CD14-positive monocyte (primary cell): ENCODE results near the gene MFRP. TPM values are rescaled to one million over a fixed set of nuclear protein-coding genes. Genes with fewer than 3 reads are reported as not detected.
A peak's percentile ranks its signal among the peaks of the same experiment; 100 is the strongest.

Experiments used
- DNase-seq, 3 donors: peaks; one replicate each; pipeline ENCODE4 v3.0.0-alpha.2; 2011 to 2022
- H2AFZ ChIP-seq: 2 replicates; pipeline ENCODE4 v1.6.0; 2012; ENCODE audit warnings: mild to moderate bottlenecking, low read depth, low read length, inconsistent platforms; ENCODE audit not compliant: insufficient read depth, poor library complexity, severe bottlenecking
- H3K27ac ChIP-seq, 2 donors: 1 replicate in 1 of 2; 2 replicates in 1 of 2; pipeline ENCODE4 v1.5.1; 2012 to 2013; ENCODE audit warnings: low read length in 2 of 2, control low read depth in 1 of 2, inconsistent platforms in 1 of 2, low read depth in 1 of 2, mild to moderate bottlenecking in 1 of 2
- H3K27me3 ChIP-seq, 2 donors: one replicate each; pipeline versions ENCODE4 v1.6.0 to v1.6.1; 2011 to 2013; ENCODE audit warnings: low read length in 2 of 2; ENCODE audit not compliant: control insufficient read depth in 2 of 2, insufficient read depth in 2 of 2
- H3K36me3 ChIP-seq, 2 donors: replicated peaks in 1 of 2; 1 replicate in 1 of 2; 2 replicates in 1 of 2; pipeline versions ENCODE4 v1.5.1 to v1.6.1; 2012 to 2013; ENCODE audit warnings: low read length in 2 of 2, control low read depth in 1 of 2, inconsistent platforms in 1 of 2, mild to moderate bottlenecking in 1 of 2; ENCODE audit not compliant: insufficient read depth in 2 of 2, control insufficient read depth in 1 of 2
- H3K4me1 ChIP-seq, 2 donors: 1 replicate in 1 of 2; 2 replicates in 1 of 2; pipeline versions ENCODE4 v1.5.1 to v1.6.1; 2012 to 2013; ENCODE audit warnings: low read length in 2 of 2, control low read depth in 1 of 2, inconsistent platforms in 1 of 2, mild to moderate bottlenecking in 1 of 2, moderate library complexity in 1 of 2; ENCODE audit not compliant: insufficient read depth in 2 of 2, control insufficient read depth in 1 of 2
- H3K4me2 ChIP-seq: replicated peaks from 2 replicates; pipeline ENCODE3; 2012; ENCODE audit warnings: low read length, moderate library complexity, mild to moderate bottlenecking; ENCODE audit not compliant: poor library complexity, severe bottlenecking; ENCODE audit errors: extremely low read depth
- H3K4me3 ChIP-seq, 3 experiments: fragments of 200-600 bp in 1 of 3; sonication (generic) in 1 of 3; replicated peaks in 1 of 3; 1 replicate in 2 of 3; 2 replicates in 1 of 3; pipeline ENCODE4 v1.5.1; 2011 to 2013; ENCODE audit warnings: low read length in 3 of 3, mild to moderate bottlenecking in 3 of 3, control low read depth in 2 of 3, low read depth in 2 of 3, inconsistent platforms in 1 of 3, moderate library complexity in 1 of 3
- H3K79me2 ChIP-seq: 2 replicates; pipeline ENCODE4 v1.6.0; 2012; ENCODE audit warnings: mild to moderate bottlenecking, control low read depth, inconsistent platforms, low read length, moderate library complexity; ENCODE audit not compliant: insufficient read depth
- H3K9ac ChIP-seq: 2 replicates; pipeline ENCODE4 v1.6.0; 2017; ENCODE audit warnings: low read length, mild to moderate bottlenecking; ENCODE audit not compliant: insufficient read depth, poor library complexity, severe bottlenecking
- H3K9me3 ChIP-seq, 2 donors: replicated peaks in 1 of 2; 1 replicate in 1 of 2; 2 replicates in 1 of 2; pipeline versions ENCODE4 v1.5.1 to v1.6.1; 2012 to 2013; ENCODE audit warnings: low read length in 2 of 2, control low read depth in 1 of 2; ENCODE audit not compliant: control insufficient read depth in 1 of 2, insufficient read depth in 1 of 2
- H4K20me1 ChIP-seq: 2 replicates; pipeline ENCODE4 v1.6.0; 2012; ENCODE audit warnings: mild to moderate bottlenecking, low read length, control low read depth, moderate library complexity; ENCODE audit not compliant: insufficient read depth
- H3K27ac Mint-ChIP-seq, 7 donors: one replicate each; pipeline ENCODE4 v1.8.0; 2020; ENCODE audit warnings: mild to moderate bottlenecking in 7 of 7, mixed read lengths in 7 of 7, moderate library complexity in 6 of 7, inconsistent platforms in 2 of 7
- H3K27me3 Mint-ChIP-seq, 3 donors: one replicate each; pipeline ENCODE4 v1.8.0; 2021 to 2022; ENCODE audit warnings: low read depth in 3 of 3, mild to moderate bottlenecking in 3 of 3, mixed read lengths in 3 of 3, moderate library complexity in 3 of 3, inconsistent platforms in 1 of 3
- H3K36me3 Mint-ChIP-seq, 2 donors: one replicate each; pipeline ENCODE4 v1.8.0; 2020; ENCODE audit warnings: mixed read lengths in 2 of 2, inconsistent platforms in 1 of 2, mild to moderate bottlenecking in 1 of 2
- H3K4me1 Mint-ChIP-seq: one replicate; pipeline ENCODE4 v1.8.0; 2020; ENCODE audit warnings: mild to moderate bottlenecking, mixed read lengths
- H3K4me3 Mint-ChIP-seq, 2 donors: one replicate each; pipeline ENCODE4 v1.8.0; 2020; ENCODE audit warnings: mild to moderate bottlenecking in 2 of 2, mixed read lengths in 2 of 2, moderate library complexity in 1 of 2
- H3K9me3 Mint-ChIP-seq, 7 donors: one replicate each; pipeline ENCODE4 v1.8.0; 2020 to 2022; ENCODE audit warnings: mixed read lengths in 7 of 7, mild to moderate bottlenecking in 6 of 7, moderate library complexity in 6 of 7, inconsistent platforms in 2 of 7
- WGBS: methylation state at CpG from one replicate; pipeline ENCODE4 v1.1.5; 2013; ENCODE audit warnings: missing lambda C conversion rate; ENCODE audit not compliant: insufficient coverage; 5-methylcytosine and 5-hydroxymethylcytosine counted together
- intact Hi-C, 2 donors: fragments of 100-400 bp; cut with micrococcal nuclease; formaldehyde crosslinking; loops; one replicate each; pipeline versions ENCODE4 v1.15.0 to v1.15.1; 2023
- polyA plus RNA-seq, 3 donors: library from polyadenylated mRNA; depleted of rRNA in 1 of 3; unstranded in 2 of 3; stranded (reverse) in 1 of 3; fragments of 300-500 nt in 2 of 3; fragments of >200 nt in 1 of 3; fragmentation: Illumina TruSeq in 2 of 3; gene quantifications; 1 replicate in 2 of 3; 2 replicates in 1 of 3; pipeline ENCODE4 v1.2.3, GENCODE V29; 2012 to 2021
- TF ChIP-seq, protein P1 (sequence below): fragments of 200-600 bp; IDR thresholded peaks from one replicate; pipeline ENCODE4 v1.8.0; 2022; ENCODE audit warnings: antibody characterized with exemption, mild to moderate bottlenecking

The MFRP gene
- polyA plus RNA-seq, 3 donors = not detected

DNA sequence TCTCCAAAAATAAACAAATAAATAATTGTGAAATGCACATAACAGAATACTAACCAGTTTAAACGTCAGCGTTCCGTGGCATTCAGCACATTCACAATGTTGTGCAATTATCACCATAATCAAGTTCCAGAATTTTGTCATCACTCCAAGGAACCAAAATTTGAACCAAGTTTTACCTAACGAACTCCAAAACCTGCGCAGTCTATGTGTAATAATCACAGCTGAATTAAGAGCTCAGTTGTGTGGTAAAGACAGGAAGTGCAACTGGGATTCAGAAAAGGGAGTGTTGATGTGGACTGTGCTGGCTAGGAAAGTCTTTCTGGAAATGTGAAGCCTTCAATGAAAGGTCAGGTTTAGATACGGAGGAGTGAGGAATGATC lies 24.2 kb downstream of the MFRP start:
- H3K27me3 ChIP-seq = peaks cover 17 to 46% of the 10 kb centered on the region in 2 donors
- Mint-ChIP-seq H3K9me3 (peaks cover 0 to 7% (median 0%) of the 10 kb centered on the region in 7 donors), H3K27me3 (peaks cover 44 to 50% (median 47%) of the 10 kb centered on the region in 3 donors), H3K27ac (no peak overlapping the region), H3K4me3 (peak overlapping the region in 1 of 2 donors; percentile 39), H3K36me3 (peaks cover 0 to 8% of the 10 kb centered on the region in 2 donors), H3K4me1 (peaks cover 24% of the 10 kb centered on the region)
- no peak overlapping the region for H3K27ac ChIP-seq
- H3K4me1 ChIP-seq = peaks cover 20 to 22% of the 10 kb centered on the region in 2 donors
- TF ChIP-seq, protein P1, sequence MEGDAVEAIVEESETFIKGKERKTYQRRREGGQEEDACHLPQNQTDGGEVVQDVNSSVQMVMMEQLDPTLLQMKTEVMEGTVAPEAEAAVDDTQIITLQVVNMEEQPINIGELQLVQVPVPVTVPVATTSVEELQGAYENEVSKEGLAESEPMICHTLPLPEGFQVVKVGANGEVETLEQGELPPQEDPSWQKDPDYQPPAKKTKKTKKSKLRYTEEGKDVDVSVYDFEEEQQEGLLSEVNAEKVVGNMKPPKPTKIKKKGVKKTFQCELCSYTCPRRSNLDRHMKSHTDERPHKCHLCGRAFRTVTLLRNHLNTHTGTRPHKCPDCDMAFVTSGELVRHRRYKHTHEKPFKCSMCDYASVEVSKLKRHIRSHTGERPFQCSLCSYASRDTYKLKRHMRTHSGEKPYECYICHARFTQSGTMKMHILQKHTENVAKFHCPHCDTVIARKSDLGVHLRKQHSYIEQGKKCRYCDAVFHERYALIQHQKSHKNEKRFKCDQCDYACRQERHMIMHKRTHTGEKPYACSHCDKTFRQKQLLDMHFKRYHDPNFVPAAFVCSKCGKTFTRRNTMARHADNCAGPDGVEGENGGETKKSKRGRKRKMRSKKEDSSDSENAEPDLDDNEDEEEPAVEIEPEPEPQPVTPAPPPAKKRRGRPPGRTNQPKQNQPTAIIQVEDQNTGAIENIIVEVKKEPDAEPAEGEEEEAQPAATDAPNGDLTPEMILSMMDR = no peak
- H3K4me3 ChIP-seq = peak overlapping the region in 1 of 3 experiments; percentile 77
- no peaks in the 10 kb centered on the region for H3K36me3 ChIP-seq
- 50% methylated on average over 6 of the region's 6 CpGs for WGBS
- no peaks in the 10 kb centered on the region for H3K79me2 ChIP-seq
- no peak overlapping the region for H2AFZ ChIP-seq
- no peaks in the 10 kb centered on the region for H3K9me3 ChIP-seq
- DNase-seq = peak in 1 of 3 donors; percentile 2
- H3K4me2 ChIP-seq = peak overlapping the region; percentile 92
- no peak overlapping the region for H3K9ac ChIP-seq
- H4K20me1 ChIP-seq = no peaks in the 10 kb centered on the region
- intact Hi-C loops = no loop called here

DNA sequence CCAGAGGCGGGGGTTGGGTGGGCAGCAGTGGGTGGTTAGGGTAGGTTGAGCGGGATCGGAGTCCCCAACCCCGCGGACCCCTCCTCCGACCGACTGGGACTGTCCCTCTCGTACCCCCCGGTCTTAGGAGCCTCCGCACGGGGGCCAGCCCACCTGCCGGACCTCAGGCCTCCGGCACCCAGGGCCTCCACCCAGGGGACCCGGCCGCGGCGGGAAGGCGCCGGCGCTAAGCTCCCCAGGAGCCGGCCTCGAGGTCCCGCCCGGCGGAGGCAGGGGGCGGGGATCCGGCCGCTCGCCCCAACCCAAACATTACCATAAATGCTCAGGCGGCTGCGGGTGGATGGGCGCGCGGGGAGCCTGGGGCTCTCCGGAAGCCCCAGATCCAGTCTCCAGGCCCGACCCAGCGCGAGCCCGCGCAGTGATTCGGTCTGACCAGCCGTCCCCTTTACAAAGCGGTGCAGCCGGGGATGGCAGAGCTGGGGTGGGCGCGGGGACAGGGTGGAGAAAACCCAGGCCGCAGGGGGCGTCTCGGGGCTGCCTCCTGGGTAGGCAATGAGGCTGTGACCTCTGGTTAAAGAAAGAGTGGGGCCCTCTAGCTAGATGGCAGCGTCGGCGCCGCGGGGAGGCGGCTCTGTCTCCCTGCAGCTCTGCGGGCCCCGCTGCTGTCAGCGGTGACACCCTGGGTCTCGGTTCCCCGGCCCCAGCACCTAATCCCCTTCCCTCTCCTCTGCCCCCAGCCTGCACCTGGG lies 25.6 kb downstream of the MFRP start:
- H3K27me3 Mint-ChIP-seq = peaks cover 52 to 64% (median 57%) of the 10 kb centered on the region in 3 donors
- Histone ChIP-seq H3K36me3 (no peaks in the 10 kb centered on the region), H3K4me2 (peak overlapping the region; percentile 92), H4K20me1 (no peaks in the 10 kb centered on the region), H3K79me2 (no peaks in the 10 kb centered on the region), H3K4me3 (peak overlapping the region; percentile 35 to 77 (median 46)), H3K4me1 (peaks cover 29 to 32% of the 10 kb centered on the region in 2 donors), H3K27me3 (peaks cover 26 to 59% of the 10 kb centered on the region in 2 donors), H2AFZ (peak overlapping the region; percentile 91), H3K27ac (no peak overlapping the region), H3K9ac (peak overlapping the region; percentile 61), H3K9me3 (peaks cover 0 to 1% of the 10 kb centered on the region in 2 donors)
- 1% methylated on average over 45 of the region's 60 CpGs for WGBS
- peaks cover 27% of the 10 kb centered on the region for H3K4me1 Mint-ChIP-seq
- peak in 1 of 3 donors; percentile 17 for DNase-seq
- peaks cover 0 to 7% (median 0%) of the 10 kb centered on the region in 7 donors for H3K9me3 Mint-ChIP-seq
- H3K36me3 Mint-ChIP-seq = peaks cover 0 to 8% of the 10 kb centered on the region in 2 donors
- H3K4me3 Mint-ChIP-seq = peak overlapping the region; percentile 80 to 91
- intact Hi-C loops = no loop called here
- peak overlapping the region in 1 of 7 donors; percentile 46 for H3K27ac Mint-ChIP-seq
- TF ChIP-seq, protein P1 = no peak
